ENCODE measurements around the gene COMMD3.
"Not testable (repeated sequence)": the region's sequence is repeated elsewhere in the genome, so short reads cannot be mapped to it uniquely, and the experiment has no call there.

COMMD3 gene

GRCh38 chr10:22316286-22317075 lies at the start of gene COMMD3:
Gene COMMD3 (plus strand): TSS chr10:22316388. CDS start chr10:22316418, 30 bp downstream.
- DNase-seq (ENCODE audit: low spot score): peak; percentile 86

- DNase-seq (ENCODE audit: low spot score): no peak
Observed at GRCh38 chr10:22268503-22268902, 47.7 kb upstream of the COMMD3 start.

- no peak for DNase-seq (ENCODE audit: low spot score)
Observed at GRCh38 chr10:22271786-22272185, 44.4 kb upstream of the COMMD3 start.

GRCh38 chr10:22278441-22278782 lies 37.8 kb upstream of the COMMD3 start:
- no peak for DNase-seq (ENCODE audit: low spot score)

GRCh38 chr10:22280078-22280477 lies 36.1 kb upstream of the COMMD3 start:
- DNase-seq (ENCODE audit: low spot score): no peak

GRCh38 chr10:22285130-22285529 lies 31.1 kb upstream of the COMMD3 start:
- DNase-seq (ENCODE audit: low spot score): peak; percentile 88

GRCh38 chr10:22293747-22294404 lies 22.3 kb upstream of the COMMD3 start:
- DNase-seq (ENCODE audit: low spot score): no peak

- no peak for DNase-seq (ENCODE audit: low spot score)
Observed at GRCh38 chr10:22294694-22295093, 21.5 kb upstream of the COMMD3 start.

GRCh38 chr10:22301193-22301592 lies 15.0 kb upstream of the COMMD3 start:
- DNase-seq (ENCODE audit: low spot score): peak; percentile 25

- DNase-seq (ENCODE audit: low spot score): no peak
Observed at GRCh38 chr10:22303461-22303860, 12.7 kb upstream of the COMMD3 start.

GRCh38 chr10:22305721-22306120 lies 10.5 kb upstream of the COMMD3 start:
- no peak for DNase-seq (ENCODE audit: low spot score)

- DNase-seq (ENCODE audit: low spot score): no peak
Observed at GRCh38 chr10:22308390-22308789, 7.8 kb upstream of the COMMD3 start.

- no peak for DNase-seq (ENCODE audit: low spot score)
Observed at GRCh38 chr10:22309180-22310000, 6.8 kb upstream of the COMMD3 start.

GRCh38 chr10:22310012-22310411 lies 6.2 kb upstream of the COMMD3 start:
- not testable (repeated sequence) for DNase-seq (ENCODE audit: low spot score)

GRCh38 chr10:22310928-22311327 lies 5.3 kb upstream of the COMMD3 start:
- no peak for DNase-seq (ENCODE audit: low spot score)

GRCh38 chr10:22314852-22315251 lies 1.3 kb upstream of the COMMD3 start:
- DNase-seq (ENCODE audit: low spot score): no peak

GRCh38 chr10:22315455-22316285 lies 518 bp upstream of the COMMD3 start:
- DNase-seq (ENCODE audit: low spot score): no peak

- DNase-seq (ENCODE audit: low spot score): no peak
Observed at GRCh38 chr10:22317076-22317370, 835 bp downstream of the COMMD3 start.

GRCh38 chr10:22317771-22318565 lies 1.8 kb downstream of the COMMD3 start:
- DNase-seq (ENCODE audit: low spot score): no peak

GRCh38 chr10:22318772-22319171 lies 2.6 kb downstream of the COMMD3 start:
- no peak for DNase-seq (ENCODE audit: low spot score)

GRCh38 chr10:22319547-22319979 lies 3.4 kb downstream of the COMMD3 start:
- no peak for DNase-seq (ENCODE audit: low spot score)
